ENCODE data around the gene LAMB1.

GRCh38 chr7:107936312-107936711 is 66.6 kb downstream of the LAMB1 start:
- TF ChIP-seq EZH2 (IDR thresholded peaks at IDR 0.05; ENCODE audit: low read length, unreplicated experiment), result no peak
- TF ChIP-seq, protein P1, sequence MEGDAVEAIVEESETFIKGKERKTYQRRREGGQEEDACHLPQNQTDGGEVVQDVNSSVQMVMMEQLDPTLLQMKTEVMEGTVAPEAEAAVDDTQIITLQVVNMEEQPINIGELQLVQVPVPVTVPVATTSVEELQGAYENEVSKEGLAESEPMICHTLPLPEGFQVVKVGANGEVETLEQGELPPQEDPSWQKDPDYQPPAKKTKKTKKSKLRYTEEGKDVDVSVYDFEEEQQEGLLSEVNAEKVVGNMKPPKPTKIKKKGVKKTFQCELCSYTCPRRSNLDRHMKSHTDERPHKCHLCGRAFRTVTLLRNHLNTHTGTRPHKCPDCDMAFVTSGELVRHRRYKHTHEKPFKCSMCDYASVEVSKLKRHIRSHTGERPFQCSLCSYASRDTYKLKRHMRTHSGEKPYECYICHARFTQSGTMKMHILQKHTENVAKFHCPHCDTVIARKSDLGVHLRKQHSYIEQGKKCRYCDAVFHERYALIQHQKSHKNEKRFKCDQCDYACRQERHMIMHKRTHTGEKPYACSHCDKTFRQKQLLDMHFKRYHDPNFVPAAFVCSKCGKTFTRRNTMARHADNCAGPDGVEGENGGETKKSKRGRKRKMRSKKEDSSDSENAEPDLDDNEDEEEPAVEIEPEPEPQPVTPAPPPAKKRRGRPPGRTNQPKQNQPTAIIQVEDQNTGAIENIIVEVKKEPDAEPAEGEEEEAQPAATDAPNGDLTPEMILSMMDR (conservative IDR thresholded peaks at IDR 0.05; ENCODE audit: low read depth, low read length), result no peak
